ENCODE data around the gene NCAPG2. TPM values are rescaled to one million over a fixed set of nuclear protein-coding genes. Genes with fewer than 3 reads are reported as not detected.

Gene NCAPG2
- total RNA-seq, 4 donors from 2014 or later: 6.7 to 8.3 (median 7.7) TPM

DNA sequence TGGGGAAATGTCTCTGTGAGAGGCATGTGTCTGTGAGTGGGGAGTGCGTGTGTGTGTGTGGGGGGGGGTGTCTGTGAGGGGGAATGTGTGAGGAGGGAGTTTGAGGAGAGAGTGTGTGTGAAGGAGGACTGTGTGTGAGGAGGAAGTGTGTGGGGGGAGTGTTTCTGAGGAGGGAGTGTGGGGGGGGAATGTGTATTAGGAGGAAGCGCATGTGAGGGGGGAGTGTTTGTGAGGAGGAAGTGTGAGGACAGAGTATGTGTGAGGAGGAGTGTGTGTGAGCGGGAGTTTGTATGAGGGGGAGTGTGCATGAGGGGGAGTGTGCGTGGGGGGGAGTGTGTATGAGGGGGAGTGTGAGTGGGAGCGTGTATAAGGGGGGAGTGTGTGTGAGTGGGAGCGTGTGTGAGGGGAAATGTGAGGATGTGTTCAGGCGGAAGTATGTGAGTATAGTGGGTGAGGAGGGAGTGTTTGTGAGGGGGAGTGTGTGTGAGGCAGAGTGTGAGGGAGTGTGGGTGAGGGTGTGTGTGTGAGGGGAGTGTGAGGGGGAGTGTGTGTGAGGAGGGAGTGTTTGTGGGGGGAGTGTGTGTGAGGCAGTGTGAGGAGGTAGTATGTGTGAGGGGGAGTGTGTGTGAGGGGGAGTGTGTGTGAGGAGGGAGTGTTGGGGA is 95.2 kb downstream of the NCAPG2 start:
- H3K27me3 ChIP-seq: no peaks in the 10 kb centered on the region
- 86 to 93% methylated on average over 7 of the region's 7 CpGs for WGBS, 2 donors
- no peak overlapping the region for H3K27ac ChIP-seq
- no peak overlapping the region for H3K4me3 ChIP-seq (replicated peaks in 1 of 3)
- H3K4me1 ChIP-seq: peaks cover 0 to 9% of the 10 kb centered on the region in 2 donors
- H3K9me3 ChIP-seq: no peaks in the 10 kb centered on the region
- TF ChIP-seq, protein P1, sequence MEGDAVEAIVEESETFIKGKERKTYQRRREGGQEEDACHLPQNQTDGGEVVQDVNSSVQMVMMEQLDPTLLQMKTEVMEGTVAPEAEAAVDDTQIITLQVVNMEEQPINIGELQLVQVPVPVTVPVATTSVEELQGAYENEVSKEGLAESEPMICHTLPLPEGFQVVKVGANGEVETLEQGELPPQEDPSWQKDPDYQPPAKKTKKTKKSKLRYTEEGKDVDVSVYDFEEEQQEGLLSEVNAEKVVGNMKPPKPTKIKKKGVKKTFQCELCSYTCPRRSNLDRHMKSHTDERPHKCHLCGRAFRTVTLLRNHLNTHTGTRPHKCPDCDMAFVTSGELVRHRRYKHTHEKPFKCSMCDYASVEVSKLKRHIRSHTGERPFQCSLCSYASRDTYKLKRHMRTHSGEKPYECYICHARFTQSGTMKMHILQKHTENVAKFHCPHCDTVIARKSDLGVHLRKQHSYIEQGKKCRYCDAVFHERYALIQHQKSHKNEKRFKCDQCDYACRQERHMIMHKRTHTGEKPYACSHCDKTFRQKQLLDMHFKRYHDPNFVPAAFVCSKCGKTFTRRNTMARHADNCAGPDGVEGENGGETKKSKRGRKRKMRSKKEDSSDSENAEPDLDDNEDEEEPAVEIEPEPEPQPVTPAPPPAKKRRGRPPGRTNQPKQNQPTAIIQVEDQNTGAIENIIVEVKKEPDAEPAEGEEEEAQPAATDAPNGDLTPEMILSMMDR (IDR thresholded peaks at IDR 0.05): no peak
- TF ChIP-seq POLR2A (IDR thresholded peaks at IDR 0.05): no peak
- DNase-seq: no peak
- no peaks in the 10 kb centered on the region for H3K36me3 ChIP-seq
- intact Hi-C loops (cut with DNase I): no loop called here

DNA sequence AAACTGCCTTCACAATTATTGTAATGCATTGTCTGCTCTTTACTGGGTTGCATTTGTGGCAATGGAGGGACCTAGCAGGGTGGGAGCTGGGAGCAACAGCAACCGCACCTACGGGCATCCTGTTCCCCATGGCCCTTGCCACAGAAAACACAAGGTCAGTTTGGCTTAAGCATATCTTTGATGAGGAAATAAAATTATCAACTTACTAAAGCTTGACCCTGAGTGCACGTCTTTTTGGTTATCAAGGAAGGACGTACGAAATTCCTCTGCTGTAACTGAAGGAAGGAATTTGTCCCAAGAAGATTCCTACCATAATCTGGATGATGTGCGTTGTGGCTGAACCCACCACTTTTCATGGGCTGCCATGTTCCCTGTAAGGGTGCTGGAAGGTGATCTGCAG is 97.0 kb downstream of the NCAPG2 start:
- no peak for TF ChIP-seq POLR2A (IDR thresholded peaks at IDR 0.05)
- TF ChIP-seq, protein P1 (IDR thresholded peaks at IDR 0.05): no peak
- intact Hi-C loops (cut with DNase I): no loop called here
- WGBS, 2 donors: 95 to 99% methylated on average over 6 of the region's 6 CpGs

DNA sequence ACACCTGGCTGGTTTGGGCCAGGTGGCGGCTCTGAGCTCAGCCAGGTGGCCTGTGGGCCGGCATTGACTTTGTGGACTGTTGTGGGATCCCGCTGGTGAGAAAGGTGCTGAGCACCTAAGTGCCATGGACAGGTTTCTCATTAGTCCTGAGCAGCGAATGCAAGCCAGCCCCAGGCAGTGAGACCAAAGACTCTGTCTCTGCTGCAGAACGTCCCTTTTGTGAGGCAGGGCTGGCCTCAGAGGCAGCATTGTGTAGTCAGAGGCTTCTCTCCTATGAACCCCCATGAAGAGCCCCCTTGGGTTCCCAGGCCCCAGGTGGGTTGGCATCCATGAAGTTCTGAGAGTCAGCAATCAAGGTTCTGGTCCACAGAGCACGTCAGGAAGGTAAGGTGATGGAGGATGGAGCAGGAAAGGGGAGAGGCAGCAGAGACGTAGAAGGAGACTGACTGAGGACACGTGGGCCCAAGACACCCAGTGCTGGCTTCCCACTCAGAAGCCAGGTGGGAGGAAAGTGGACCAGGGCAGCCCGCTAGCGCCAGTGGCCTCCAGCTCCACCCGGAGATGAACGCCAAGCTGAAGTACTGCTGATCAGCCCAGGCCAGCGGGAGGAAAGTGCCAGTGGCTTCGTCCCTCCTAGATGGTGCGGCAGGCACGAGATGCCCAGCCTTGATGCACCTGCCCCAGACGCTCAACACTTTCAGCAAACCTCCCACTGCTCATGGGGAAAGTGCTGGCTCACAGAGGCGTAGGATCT is 97.8 kb downstream of the NCAPG2 start:
- Histone ChIP-seq H3K27me3 (no peaks in the 10 kb centered on the region), H3K9me3 (no peaks in the 10 kb centered on the region), H3K27ac (no peak overlapping the region), H3K36me3 (no peaks in the 10 kb centered on the region), H3K4me1 (no peaks in the 10 kb centered on the region), H3K4me3 (replicated peaks in 1 of 3) (no peak overlapping the region)
- TF ChIP-seq, protein P1 (IDR thresholded peaks at IDR 0.05): no peak
- TF ChIP-seq POLR2A (IDR thresholded peaks at IDR 0.05): no peak
- no peak for DNase-seq
- WGBS, 2 donors: 95 to 97% methylated on average over 17 to 18 of the region's 18 CpGs
- intact Hi-C loops (cut with DNase I): no loop called here

More for the DNA sequence above, 97.0 kb downstream of the NCAPG2 start:
- H3K4me3 ChIP-seq (replicated peaks in 1 of 3): no peak overlapping the region
- no peaks in the 10 kb centered on the region for H3K9me3 ChIP-seq
- H3K27me3 ChIP-seq: no peaks in the 10 kb centered on the region
- no peaks in the 10 kb centered on the region for H3K4me1 ChIP-seq
- H3K36me3 ChIP-seq: no peaks in the 10 kb centered on the region
- no peak overlapping the region for H3K27ac ChIP-seq
- DNase-seq: no peak

DNA sequence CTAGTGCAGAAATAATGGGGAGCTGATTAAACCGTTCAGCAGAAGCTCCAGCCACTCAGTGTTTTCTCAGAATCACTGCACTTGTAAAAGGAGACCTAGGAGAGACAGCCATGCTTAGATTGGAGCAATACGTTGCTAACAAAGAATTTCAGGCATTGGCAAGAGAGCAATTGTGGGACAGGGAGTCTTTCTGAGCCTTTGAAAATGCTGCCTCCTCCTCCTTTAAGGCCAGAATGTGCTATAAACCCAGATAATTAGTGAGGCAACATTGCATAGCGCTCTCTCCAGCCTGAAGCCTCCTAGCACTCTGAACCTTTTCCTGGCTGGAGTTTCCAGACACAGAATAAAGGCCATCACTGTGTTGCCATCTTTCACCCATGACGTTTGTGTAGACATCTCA is 98.5 kb downstream of the NCAPG2 start:
- WGBS, 2 donors: 69 to 76% methylated on average over 4 of the region's 4 CpGs
- Histone ChIP-seq H3K9me3 (no peaks in the 10 kb centered on the region), H3K27me3 (no peaks in the 10 kb centered on the region), H3K27ac (no peak overlapping the region), H3K36me3 (no peaks in the 10 kb centered on the region), H3K4me1 (no peaks in the 10 kb centered on the region), H3K4me3 (replicated peaks in 1 of 3) (no peak overlapping the region)
- no peak for DNase-seq
- TF ChIP-seq, protein P1 (IDR thresholded peaks at IDR 0.05): no peak
- TF ChIP-seq POLR2A (IDR thresholded peaks at IDR 0.05): no peak
- intact Hi-C loops (cut with DNase I): no loop called here
